Epithelial cell of prostate (primary cell): ENCODE measurements around the gene HKDC1.
A peak's percentile ranks its signal among the peaks of the same experiment; 100 is the strongest.

Experiments used
- DNase-seq: peaks from one replicate; pipeline ENCODE4 v3.0.0-alpha.2; 2011; ENCODE audit warnings: low read depth, low spot score
- H3K27ac ChIP-seq: fragments of 450-650 bp; 2 replicates; pipeline ENCODE4 v1.5.1; 2017; ENCODE audit warnings: mild to moderate bottlenecking

The HKDC1 gene

DNA sequence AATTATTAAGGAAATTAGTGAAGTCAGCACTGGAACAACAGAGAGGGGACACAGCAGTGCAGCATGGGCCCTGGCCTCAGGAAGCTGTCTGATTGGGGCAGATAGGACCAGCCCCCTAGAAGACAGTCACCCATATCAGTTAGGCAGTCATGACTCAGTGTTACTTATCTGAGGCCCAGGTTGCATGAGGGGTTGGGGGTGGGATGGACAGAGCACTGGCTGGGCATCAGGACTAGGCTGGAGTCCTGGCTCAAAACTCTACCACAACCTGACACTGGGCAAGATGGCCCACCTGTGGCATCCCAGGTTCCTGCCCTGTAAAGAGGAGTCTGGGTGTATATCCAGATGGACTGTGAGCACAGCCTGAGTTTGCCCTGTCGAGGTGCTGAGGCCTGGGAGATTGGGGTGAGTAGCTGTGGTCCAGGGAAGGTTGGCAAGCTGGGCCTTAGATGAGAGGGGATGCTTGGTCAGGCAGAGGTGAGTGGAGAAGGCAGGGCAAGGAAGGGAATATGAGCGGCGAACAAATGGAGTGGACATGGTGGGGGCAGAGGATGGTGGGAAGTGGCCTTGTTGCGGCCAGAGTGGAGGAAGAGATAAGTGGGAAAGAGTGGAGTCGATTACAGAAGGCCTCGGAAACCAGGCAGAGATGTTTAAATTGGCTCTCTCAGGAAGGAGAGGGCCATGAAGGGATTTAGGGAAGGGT is 95.6 kb downstream of the HKDC1 start:
- peak overlapping the region; percentile 90 for H3K27ac ChIP-seq
- DNase-seq, result no peak

DNA sequence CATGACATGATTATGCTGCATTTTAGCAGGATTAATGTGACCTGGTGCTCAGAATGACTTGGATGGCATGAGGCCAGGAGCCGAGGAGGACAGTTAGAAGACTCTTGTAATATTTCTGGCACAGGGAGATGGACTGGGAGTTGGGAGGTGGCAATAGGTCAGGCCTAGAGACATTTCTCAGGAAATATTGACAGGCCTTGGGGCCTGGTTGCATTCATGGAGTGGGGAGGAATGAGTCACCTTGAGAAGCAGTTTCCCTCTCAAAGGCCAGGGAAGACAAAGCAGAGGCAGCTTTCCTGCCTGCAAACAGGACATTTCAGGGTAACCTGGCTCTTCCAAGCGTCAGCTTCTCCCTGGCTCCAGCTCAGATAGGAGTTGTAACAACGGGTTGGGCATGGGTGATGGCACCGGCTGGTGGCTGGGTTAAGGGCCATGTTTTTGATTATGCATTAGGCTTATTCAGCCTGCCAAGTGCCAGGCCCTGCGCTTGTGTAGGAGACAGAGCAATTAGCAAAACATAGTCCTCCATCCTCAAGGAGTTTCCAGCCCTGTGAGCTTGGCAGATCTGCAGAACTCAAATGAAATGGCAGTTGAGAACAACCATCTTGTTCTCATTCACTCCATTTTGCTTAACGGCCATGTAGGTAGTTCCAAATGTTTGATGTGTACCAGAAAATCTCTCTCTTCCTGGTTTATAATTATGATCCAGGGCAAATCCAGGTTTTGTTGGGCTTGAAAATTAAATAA is 96.4 kb downstream of the HKDC1 start:
- H3K27ac ChIP-seq, result peak overlapping the region; percentile 90
- DNase-seq, result no peak
